NCI-H2107 treated with DMSO at 0.1 percent for 48 hours (cell line): ENCODE data around the gene MPO.

Experiments used
- DNase-seq: peaks from one replicate; lab custom pipeline; 2025; ENCODE audit not compliant: unreplicated experiment; lab: John Stamatoyannopoulos, UW

The MPO gene

GRCh38 chr17:58307468-58308172 is 26.9 kb upstream of the MPO start:
- DNase-seq, result no peak

GRCh38 chr17:58306131-58306951 is 25.6 kb upstream of the MPO start:
- no peak for DNase-seq

GRCh38 chr17:58305626-58306025 is 24.9 kb upstream of the MPO start:
- no peak for DNase-seq

- no peak for DNase-seq
These were observed 24.2 kb upstream of the MPO start for GRCh38 chr17:58304750-58305486.

GRCh38 chr17:58303971-58304749 is 23.4 kb upstream of the MPO start:
- peak; percentile 19 for DNase-seq

GRCh38 chr17:58302919-58303585 is 22.3 kb upstream of the MPO start:
- DNase-seq, result no peak

GRCh38 chr17:58302171-58302918 is 21.6 kb upstream of the MPO start:
- DNase-seq, result no peak

- no peak for DNase-seq
These were observed 20.9 kb upstream of the MPO start for GRCh38 chr17:58301504-58302150.

- no peak for DNase-seq
These were observed 19.6 kb upstream of the MPO start for GRCh38 chr17:58300336-58300735.

- DNase-seq, result no peak
These were observed 13.3 kb upstream of the MPO start for GRCh38 chr17:58294034-58294433.

GRCh38 chr17:58291246-58291645 is 10.5 kb upstream of the MPO start:
- DNase-seq, result no peak

GRCh38 chr17:58289869-58290268 is 9.1 kb upstream of the MPO start:
- no peak for DNase-seq

GRCh38 chr17:58285422-58285810 is 4.7 kb upstream of the MPO start:
- no peak for DNase-seq

- no peak for DNase-seq
These were observed 4.1 kb upstream of the MPO start for GRCh38 chr17:58284613-58285421.

- DNase-seq, result no peak
These were observed 3.2 kb upstream of the MPO start for GRCh38 chr17:58283674-58284612.

GRCh38 chr17:58282442-58282841 is 1.7 kb upstream of the MPO start:
- no peak for DNase-seq

- no peak for DNase-seq
These were observed 826 bp upstream of the MPO start for GRCh38 chr17:58281511-58282011.
